Forelimb muscle (tissue), 1 donor: ENCODE results near the gene PRRC2C. TPM values are rescaled to one million over a fixed set of nuclear protein-coding genes. Genes with fewer than 3 reads are reported as not detected.
"Not testable (repeated sequence)": the region's sequence is repeated elsewhere in the genome, so short reads cannot be mapped to it uniquely, and the experiment has no call there.

Experiments used
- DNase-seq: peaks from one replicate; pipeline ENCODE4 v3.0.0-alpha.2; 2013; ENCODE audit warnings: low read depth
- polyA plus RNA-seq: library from polyadenylated mRNA; unstranded; fragments of 120-200 nt; gene quantifications from one replicate; pipeline ENCODE4 v1.2.1, GENCODE V29; 2013; ENCODE audit not compliant: insufficient read length

The PRRC2C gene
- polyA plus RNA-seq, 1 donor = 56.7 TPM

DNA sequence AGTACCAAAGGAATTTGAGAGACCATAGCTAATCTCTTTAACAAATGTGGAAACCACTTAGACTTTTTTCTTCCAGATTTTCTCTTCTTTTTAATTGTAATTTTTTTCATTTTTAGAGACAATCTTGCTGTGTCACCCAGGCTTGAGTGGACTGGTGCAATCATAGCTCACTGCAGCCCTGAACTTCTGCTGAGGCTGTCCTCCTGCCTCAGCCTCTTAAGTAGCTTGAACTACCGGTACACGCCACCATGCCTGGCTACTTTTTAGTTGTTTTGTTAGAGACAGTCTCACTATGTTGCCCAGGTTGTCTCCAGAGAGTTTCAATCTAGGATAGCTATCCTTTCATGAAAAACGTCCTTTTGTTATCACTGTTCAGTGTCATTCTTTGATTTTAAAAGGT lies 15.0 kb downstream of the PRRC2C start:
- DNase-seq = no peak

DNA sequence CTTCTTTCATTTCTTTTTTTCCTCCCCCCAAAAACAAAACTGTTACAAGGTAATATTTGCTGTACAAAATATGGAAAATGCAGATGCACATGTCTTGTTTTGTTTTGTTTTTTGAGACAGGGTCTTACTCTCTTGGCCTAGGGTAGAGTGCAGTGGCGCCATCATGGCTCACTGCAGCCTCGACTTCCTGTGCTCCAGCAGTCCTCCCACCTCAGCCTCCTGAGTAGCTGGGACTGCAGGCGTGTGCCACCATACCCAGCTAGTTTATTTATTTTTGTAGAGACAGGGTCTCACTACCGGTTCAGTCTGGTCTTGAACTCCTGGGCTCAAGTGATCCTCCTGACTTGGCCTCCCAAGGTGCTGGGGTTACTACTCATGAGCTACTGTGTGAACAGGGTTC lies 15.5 kb downstream of the PRRC2C start:
- no peak for DNase-seq

DNA sequence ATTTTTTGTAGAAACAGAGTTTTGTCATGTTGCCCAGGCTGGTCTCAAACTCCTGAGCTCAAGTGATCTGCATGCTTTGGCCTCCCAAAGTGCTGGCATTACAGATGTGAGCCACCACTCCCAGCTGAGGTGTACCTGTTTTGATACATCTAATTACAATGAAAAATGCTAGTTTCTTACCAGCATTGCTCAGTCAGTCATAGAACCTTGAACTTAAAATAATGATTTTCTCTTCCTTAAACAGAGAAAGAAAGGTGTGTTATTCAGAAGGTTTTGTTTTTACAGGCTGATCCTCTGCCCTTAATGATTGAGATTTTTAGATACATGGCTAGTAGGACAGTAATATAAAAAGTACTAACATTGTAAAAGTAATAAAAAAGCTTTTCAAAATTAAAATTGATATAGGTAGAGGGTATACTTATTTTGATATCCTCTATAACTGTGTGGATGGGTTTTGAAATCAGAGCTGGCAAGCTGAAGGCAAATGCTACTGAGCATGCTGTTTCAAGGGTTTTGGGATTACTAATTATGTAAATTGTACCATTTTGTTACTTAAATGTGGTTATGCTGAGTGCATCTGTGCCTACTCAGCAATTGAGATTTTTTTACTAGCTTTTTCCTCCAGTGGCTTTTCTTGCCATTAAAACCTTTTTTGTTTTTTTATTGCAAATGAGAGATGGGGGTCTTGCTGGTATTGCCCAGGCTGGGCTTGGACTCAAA lies 16.1 kb downstream of the PRRC2C start:
- DNase-seq = no peak

DNA sequence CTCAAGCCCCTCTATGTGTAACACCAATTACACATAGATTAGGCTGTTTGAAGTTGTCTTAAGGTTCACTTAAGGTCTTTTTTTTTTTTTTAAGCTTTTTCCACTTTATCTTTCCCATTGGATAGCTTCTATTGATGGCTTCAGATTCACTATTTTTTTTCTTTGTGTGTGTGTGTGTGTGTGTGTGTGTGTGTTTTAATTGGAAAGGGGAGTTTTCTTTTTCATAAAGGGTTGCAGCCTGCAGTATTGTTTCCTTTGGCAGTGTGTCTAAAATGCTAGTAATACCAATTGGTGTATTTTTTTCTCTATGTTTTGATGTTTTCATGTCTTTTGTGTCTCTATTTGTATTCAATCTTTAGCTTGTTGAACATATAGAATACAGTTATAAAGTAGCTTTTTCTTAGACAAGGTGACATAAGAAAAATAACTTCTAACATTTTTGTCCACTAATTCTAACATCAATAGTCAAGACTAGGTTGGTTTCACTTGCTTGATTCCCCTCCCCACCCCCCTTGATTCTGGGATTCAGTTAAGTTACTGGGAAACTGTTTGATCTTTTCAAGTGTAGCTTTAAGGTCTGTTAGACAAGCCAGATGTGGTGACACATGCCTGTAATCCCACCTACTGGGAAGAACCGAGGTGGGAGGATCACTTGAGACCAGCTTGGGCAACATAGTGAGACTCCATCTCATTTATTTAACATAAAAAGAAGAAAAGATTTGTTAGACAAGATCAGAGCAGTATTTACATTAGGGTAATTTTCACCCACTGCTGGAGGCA lies 21.4 kb downstream of the PRRC2C start:
- DNase-seq = no peak

DNA sequence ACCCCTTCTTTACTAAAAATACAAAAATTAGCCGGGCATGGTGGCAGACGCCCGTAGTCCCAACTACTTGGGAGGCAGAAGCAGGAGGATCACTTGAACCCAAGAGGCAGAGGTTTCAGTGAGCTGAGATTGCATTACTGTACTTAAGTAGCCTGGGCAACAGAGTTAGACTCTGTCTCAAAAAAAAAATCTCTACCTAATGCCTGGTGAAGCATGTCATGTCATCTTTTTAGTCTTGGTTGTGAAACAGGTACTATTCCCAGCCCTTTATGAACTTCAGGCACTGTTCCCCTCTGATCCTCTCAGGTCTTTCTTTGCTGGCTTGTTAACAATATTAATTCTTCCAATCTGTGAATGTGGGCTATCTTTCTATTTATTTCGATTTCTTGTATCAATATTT lies 22.1 kb downstream of the PRRC2C start:
- no peak for DNase-seq

DNA sequence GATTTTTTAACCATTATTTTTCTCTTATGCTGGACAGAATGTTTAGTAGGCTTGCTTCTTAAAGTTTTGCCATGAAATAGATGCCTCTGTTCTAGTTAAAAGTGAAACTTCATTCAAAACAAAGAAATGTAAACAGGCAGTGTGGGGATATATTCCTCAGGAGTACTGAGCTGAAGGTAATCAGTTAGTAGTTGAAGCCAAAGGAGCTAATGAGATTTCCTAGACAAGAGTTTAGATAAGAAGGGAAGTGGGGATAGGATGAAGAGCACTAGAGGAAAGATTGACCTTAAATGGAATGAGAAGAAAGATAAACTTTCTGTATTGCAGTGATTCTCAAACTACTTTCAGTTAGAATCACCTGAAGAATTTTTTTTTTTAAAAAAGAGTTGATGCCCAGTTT lies 23.9 kb downstream of the PRRC2C start:
- no peak for DNase-seq

DNA sequence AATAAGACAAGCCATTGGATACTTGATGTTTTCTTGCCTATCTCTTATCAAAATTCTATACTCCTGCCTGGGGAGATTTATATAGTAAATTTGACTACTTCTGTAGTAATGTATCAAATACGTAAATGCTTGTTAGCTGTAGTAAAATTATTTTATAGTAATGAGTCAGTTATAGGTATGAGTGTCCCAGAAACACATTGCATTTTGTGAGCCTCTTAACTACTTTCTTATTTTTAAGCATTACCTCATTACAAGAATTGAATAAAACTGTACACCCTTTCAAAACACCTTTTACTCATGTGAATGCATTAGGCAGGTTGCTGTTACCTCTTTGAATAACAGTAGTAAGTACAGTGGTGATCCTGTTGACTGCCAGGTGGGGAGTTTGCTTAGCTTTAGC lies 28.4 kb downstream of the PRRC2C start:
- DNase-seq = no peak

DNA sequence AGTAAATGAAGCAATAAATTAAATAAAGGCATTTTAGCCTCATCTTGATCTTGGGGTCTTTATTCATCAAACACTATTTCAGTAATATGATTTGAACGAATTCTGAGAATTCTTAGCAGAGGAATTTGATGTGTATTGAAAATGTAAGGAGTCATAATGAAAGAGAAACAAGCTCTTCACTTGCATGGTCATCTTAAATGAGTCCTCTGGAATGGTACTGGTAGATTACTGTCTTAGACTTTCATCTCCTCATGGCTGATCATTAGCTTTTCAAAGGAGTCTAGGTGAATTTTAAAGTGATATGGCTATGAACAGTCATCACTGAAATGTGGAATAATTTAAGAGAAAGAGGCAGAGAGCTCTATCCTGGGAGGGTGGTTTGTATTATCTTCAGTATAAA lies 30.0 kb downstream of the PRRC2C start:
- DNase-seq = no peak

DNA sequence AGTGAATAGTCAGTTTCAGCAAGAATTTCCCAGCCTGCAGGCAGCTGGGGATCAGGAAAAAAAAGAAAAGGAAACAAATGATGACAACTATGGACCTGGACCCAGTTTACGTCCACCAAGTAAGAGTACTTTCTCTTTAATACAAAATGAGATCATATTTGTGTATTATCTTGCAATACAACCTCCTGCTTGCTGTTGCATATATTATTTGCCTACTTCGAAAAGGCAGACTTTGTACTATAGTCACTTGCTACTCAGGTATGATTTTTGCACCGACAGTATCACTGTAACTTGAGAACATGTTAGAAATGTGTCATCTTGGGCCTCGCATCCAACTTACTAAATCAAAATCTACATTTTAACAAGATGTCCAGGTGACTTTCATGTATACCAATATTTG lies 30.4 kb downstream of the PRRC2C start:
- DNase-seq = no peak

DNA sequence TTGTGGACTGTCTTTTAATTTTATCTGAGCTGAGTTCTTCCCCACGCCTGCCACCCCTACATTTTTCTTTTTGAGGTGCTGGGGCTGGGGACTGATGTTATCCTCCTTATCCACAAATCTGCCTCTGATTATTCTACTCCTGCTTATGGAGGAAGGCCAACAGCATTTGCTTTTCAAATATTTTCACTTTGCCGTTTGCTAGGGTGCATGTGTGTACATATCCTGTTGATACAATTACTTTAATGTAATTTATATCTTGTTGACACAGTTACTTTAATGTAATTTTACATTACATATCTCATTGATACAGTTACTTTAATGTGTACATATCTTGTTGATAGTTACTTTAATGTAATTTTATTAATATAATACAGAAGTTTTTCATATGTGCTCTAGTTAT lies 36.2 kb downstream of the PRRC2C start:
- DNase-seq = no peak

DNA sequence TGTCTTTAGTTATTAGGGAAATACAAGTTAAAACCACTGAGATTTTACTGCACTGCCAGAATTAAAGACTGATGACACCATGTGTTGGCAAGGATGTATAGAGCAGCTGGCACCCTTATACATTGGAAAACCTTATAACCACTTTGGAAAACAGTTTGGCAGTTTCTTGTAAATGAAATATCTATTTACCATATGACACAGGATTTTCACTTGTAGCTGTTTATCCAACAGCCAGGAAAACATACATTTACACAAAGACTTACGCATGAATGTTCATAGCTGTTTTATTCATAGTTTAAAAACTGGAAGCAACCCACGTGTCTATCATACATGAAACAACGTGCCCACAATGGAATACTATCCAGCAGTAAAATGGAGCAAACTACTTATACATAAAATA lies 45.3 kb downstream of the PRRC2C start:
- DNase-seq = no peak

DNA sequence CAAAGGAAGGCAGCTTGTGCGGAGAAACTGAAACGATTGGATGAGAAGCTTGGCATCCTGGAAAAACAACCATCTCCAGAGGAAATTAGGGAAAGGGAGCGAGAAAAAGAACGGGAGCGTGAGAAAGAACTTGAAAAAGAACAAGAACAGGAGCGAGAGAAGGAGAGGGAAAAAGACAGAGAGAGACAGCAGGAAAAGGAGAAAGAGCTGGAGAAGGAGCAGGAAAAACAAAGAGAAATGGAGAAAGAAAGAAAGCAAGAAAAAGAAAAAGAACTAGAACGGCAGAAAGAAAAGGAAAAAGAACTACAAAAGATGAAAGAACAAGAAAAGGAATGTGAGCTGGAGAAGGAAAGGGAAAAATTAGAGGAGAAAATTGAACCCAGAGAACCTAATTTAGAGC lies 47.2 kb downstream of the PRRC2C start:
- no peak for DNase-seq

DNA sequence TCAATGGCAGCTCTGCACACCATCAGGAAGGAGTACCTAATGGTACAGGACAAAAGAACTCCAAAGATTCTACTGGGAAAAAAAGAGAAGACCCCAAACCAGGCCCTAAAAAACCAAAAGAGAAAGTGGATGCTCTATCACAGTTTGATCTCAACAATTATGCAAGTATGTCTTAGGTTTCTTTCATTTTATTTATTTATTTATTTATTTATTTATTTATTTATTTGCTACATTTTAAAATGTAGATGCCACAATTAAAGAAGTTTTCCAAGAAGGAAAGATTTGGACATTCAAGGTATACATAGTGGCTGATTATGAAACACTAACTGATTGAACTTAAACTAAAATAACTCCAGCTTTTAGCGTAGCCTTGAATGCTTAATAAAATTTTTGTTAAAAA lies 60.2 kb downstream of the PRRC2C start:
- DNase-seq = no peak

DNA sequence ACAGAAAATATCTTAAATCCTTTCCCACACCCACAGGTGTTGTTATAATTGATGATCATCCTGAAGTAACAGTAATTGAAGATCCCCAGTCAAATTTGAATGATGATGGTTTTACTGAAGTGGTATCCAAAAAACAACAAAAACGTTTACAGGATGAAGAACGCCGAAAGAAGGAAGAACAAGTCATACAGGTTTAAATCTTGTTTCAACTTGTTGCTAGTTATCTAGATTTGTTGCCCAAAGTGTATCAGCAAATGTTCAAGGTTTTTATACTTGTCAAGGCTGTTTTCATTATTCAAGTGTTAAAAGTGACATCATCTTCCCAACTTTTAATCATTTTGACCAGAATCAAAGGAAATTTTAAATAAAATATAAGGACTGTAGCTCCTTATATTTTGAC lies 64.7 kb downstream of the PRRC2C start:
- DNase-seq = no peak

DNA sequence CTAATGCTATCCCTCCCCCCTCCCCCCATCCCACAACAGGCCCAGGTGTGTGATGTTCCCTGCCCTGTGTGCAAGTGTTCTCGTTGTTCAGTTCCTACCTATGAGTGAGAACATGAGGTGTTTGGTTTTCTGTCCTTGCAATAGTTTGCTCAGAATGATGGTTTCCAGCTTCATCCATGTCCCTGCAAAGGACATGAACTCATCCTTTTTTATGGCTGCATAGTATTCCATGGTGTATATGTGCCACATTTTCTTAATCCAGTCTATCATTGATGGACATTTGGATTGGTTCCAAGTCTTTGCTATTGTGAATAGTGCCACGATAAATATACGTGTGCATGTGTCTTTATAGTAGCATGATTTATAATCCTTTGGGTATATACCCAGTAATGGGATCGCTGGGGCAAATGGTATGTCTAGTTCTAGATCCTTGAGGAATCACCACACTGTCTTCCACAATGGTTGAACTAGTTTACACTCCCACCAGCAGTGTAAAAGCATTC lies 65.3 kb downstream of the PRRC2C start:
- not testable (repeated sequence) for DNase-seq

DNA sequence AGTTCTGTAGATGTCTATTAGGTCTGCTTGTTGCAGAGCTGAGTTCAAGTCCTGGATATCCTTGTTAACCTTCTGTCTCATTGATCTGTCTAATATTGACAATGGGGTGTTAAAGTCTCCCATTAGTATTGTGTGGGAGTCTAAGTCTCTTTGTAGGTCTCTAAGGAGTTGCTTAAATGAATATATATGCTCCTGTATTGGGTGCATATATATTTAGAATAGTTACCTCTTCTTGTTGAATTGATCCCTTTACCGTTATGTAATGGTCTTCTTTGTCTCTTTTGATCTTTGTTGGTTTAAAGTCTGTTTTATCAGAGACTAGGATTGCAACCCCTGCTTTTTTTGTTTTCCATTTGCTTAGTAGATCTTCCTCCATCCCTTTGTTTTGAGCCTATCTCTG lies 68.6 kb downstream of the PRRC2C start:
- DNase-seq = not testable (repeated sequence)

DNA sequence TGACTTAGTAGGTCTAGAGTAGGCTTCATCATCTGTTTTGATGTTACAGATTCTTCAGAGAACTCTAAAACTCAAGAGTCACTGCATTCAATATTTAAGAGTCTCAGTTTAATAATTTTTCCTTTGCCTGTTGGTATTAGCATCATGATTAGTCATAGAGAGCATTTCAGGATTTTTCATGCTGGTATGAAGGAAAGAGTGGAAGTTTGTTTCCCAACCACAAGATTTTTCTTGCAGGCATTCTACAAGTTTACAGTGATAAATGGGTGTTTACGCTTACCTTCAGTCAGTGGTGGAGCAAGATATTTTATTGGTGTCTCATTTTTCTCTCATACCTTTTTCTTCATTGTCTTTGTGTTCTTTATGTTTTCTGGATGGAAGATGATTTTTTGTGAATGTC lies 78.3 kb downstream of the PRRC2C start:
- no peak for DNase-seq

DNA sequence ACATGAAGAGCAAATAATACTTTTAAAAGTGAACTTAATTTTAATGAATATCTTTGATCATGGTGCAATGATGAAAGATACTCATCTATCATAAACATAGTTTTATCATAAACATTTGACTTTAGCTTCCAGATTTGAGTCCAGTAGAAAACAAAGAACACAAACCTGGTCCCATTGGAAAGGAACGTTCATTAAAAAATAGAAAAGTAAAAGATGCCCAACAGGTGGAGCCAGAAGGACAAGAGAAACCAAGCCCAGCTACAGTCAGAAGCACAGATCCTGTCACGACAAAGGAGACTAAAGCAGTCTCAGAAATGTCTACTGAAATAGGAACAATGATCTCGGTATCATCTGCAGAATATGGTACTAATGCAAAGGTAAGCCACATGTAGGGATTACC lies 81.1 kb downstream of the PRRC2C start:
- no peak for DNase-seq

DNA sequence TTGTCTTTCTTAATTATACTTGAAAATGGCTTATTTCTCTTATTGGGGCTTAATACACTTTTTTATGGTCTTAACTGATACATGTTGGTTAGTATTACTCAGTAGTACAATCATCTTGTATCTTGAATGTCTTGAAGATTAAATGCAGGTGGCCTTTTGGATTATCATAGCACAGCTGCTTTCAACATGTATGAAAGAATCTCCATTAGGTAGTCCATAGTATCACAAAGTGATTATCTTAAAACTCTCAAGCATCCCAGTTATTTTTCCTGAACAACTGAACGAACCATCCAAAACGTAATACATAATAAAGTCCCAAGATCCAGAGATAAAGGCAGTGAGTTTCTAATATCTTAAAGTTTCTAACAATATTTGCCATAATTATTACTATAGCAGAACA lies 85.0 kb downstream of the PRRC2C start:
- DNase-seq = no peak

DNA sequence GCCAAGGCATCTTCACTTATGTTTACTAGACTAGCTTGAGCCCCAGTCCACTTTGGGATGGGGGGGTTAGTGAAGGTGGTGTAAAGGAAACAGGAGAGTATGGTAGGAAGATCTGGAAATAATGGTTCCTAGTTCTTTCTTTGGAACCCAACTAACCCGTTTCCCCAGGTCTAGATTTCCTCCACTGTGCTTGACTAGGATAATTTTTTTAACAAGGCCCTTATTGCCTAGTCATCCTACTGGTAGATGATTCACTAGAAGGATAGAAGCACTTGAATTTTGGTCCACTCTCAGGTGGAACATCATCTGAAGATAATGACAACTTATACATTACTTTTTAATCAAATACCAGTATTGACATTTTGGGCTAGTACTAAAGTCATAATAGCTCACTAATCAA lies 90.8 kb downstream of the PRRC2C start:
- no peak for DNase-seq

DNA sequence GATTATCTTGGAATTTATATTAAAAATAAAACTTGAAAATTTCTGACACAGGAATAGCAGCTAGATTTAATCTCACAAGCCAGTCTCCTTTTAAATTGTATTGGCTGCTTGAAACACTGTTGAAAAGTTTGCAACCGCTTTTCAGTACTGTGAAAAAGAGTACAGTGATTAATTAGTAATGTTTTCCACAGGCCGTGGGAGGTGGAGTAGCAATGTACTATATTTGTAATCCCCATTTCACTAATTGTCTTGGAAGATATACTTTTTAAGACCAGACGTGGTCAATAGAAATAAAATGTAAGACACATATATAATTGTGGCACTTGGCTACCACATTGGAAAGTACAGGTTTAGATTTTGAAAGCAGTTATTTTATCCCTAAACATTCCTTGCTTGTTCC lies 95.9 kb downstream of the PRRC2C start:
- DNase-seq = no peak

DNA sequence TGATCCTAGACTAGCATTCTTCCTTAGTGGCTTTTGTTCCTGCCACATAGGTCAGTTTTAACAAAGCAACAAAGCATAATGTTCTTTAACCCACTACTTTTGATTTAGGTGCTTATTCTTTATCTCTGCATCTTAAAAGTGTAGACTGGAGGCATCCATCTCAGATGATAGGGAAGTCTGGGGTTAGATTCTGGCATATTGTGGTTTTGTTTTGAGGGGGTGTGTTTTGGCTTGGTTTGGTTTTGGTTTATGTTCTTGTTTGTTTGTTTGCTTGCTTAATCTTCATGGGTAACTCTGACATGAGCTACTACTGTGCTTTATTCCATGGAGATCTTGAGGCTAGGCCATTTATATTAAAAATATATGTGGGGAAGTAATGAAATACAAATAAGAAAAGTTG lies 96.4 kb downstream of the PRRC2C start:
- no peak for DNase-seq

DNA sequence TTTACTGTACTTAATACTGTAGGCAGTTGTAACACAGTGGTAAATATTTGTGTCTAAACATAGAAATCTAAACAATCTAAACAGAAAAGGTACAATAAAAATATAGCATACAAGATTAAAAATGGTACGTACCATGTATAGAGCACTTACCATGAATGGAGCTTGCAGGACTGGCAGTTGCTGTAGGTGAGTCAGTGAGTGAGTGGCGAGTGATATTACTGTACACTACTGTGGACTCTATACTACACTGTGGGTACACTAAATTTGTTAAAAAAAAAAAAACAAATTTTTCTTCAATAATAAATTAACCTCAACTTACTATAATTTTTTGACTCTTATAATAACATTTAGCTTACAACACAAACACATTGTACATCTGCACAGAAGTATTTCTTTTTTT lies 97.3 kb downstream of the PRRC2C start:
- no peak for DNase-seq
